ENCODE measurements around the gene KLHL4. TPM values are rescaled to one million over a fixed set of nuclear protein-coding genes. Genes with fewer than 3 reads are reported as not detected.

Gene KLHL4
- total and polyA plus RNA-seq, 2 of the 8 experiments (the other 6 are each of a cell fraction or from before 2014, with no cell fraction given) = 8.8 to 16.0 TPM

GRCh38 chrX:87616371-87616770, 98.8 kb downstream of the KLHL4 start:
- no peaks in the 10 kb centered on the region for H3K9me3 ChIP-seq (ENCODE audit: insufficient read depth in 2 of 2, low read depth in 1 of 2, low read length in 1 of 2)
- no peaks in the 10 kb centered on the region for H3K79me2 ChIP-seq (ENCODE audit: control insufficient read depth in 1 of 2, insufficient read depth in 2 of 2, low read length in 2 of 2)
- H3K27ac ChIP-seq (ENCODE audit: low read depth, low read length) = no peak overlapping the region
- H2BK15ac ChIP-seq (ENCODE audit: low read length) = no peak overlapping the region
- no peak overlapping the region for H3K14ac ChIP-seq (ENCODE audit: insufficient read length)
- DNase-seq (ENCODE audit: low read depth in 1 of 2, low spot score in 2 of 2) = no peak
- H2BK20ac ChIP-seq (ENCODE audit: low read length) = no peak overlapping the region
- H4K5ac ChIP-seq (ENCODE audit: insufficient read length, low read depth, low read length) = no peak overlapping the region
- H4K20me1 ChIP-seq (replicated peaks in 1 of 2; ENCODE audit: control insufficient read depth in 1 of 2, insufficient read depth in 2 of 2, low read length in 2 of 2) = no peaks in the 10 kb centered on the region
- no peak overlapping the region for H2AFZ ChIP-seq (ENCODE audit: low read length)
- no peak overlapping the region for H2BK12ac ChIP-seq (ENCODE audit: low read depth, low read length)
- H3K4me3 ChIP-seq (ENCODE audit: extremely low read depth in 1 of 4, insufficient read depth in 2 of 4, low read depth in 3 of 4, low read length in 4 of 4) = no peak overlapping the region
- no peak overlapping the region for H2BK120ac ChIP-seq (replicated peaks; ENCODE audit: low read depth, low read length)
- H3K36me3 ChIP-seq (ENCODE audit: control insufficient read depth in 2 of 4, insufficient read depth in 4 of 4, low read length in 3 of 4) = no peaks in the 10 kb centered on the region
- CTCF ChIA-PET (ENCODE audit: partially characterized antibody) = no interaction called here
- H2BK5ac ChIP-seq (ENCODE audit: low read depth, low read length) = no peak overlapping the region
- no peaks in the 10 kb centered on the region for H3K79me1 ChIP-seq (ENCODE audit: low read depth, low read length)
- FAIRE-seq = no peak
- no peak overlapping the region for H3K56ac ChIP-seq (replicated peaks; ENCODE audit: insufficient read length, low read depth, low read length)
- 71% methylated on average over 2 of the region's 2 CpGs; no CpG with 5 or more reads in 1 of the 2 experiments for WGBS, 2 experiments (ENCODE audit: extremely low coverage in 1 of 2, insufficient coverage in 1 of 2, insufficient read length in 1 of 2, insufficient replicate concordance in 2 of 2, low coverage in 1 of 2, low lambda C conversion rate in 2 of 2, missing lambda C conversion rate in 1 of 2)
- H3K18ac ChIP-seq (ENCODE audit: extremely low read depth, low read length) = no peak overlapping the region
- no peak overlapping the region for H3K23ac ChIP-seq (ENCODE audit: insufficient read length)
- H3K4me1 ChIP-seq (replicated peaks in 1 of 4; ENCODE audit: control insufficient read depth in 3 of 4, insufficient read depth in 4 of 4, low read length in 3 of 4) = no peaks in the 10 kb centered on the region
- no peaks in the 10 kb centered on the region for H3K27me3 ChIP-seq (replicated peaks in 1 of 4; ENCODE audit: control insufficient read depth in 3 of 4, extremely low read depth in 1 of 4, insufficient read depth in 3 of 4, low read length in 3 of 4)
- no peak overlapping the region for H3K4me2 ChIP-seq (ENCODE audit: insufficient read depth in 1 of 2, low read depth in 2 of 2, low read length in 2 of 2)
- H3K4ac ChIP-seq (replicated peaks; ENCODE audit: insufficient read length, low read depth, low read length) = no peak overlapping the region
- no peak overlapping the region for H4K91ac ChIP-seq (replicated peaks; ENCODE audit: insufficient read length, low read length)
- no peak overlapping the region for H2AK5ac ChIP-seq (ENCODE audit: low read depth, low read length)
- POLR2A ChIA-PET (ENCODE audit: partially characterized antibody) = no interaction called here
- no peak overlapping the region for H4K8ac ChIP-seq (ENCODE audit: extremely low read depth, insufficient read depth, low read length)
- H3K23me2 ChIP-seq (ENCODE audit: low read depth, low read length) = no peaks in the 10 kb centered on the region
- H3K9ac ChIP-seq (replicated peaks in 1 of 4; ENCODE audit: extremely low read depth in 1 of 4, low read depth in 3 of 4, low read length in 3 of 4) = no peak overlapping the region
- TF ChIP-seq MAX (IDR thresholded peaks at IDR 0.05) (no peak), CTCF (IDR thresholded peaks at IDR 0.05; ENCODE audit: control extremely low read depth in 1 of 3, insufficient read depth in 1 of 3, low read depth in 1 of 3, low read length in 3 of 3) (no peak), RBBP5 (IDR thresholded peaks at IDR 0.05; ENCODE audit: borderline replicate concordance, low read depth, low read length) (no peak), SIRT6 (IDR thresholded peaks at IDR 0.05; ENCODE audit: low read length) (no peak), SRF (IDR thresholded peaks at IDR 0.05; ENCODE audit: low read depth, low read length) (no peak), PHF8 (conservative IDR thresholded peaks at IDR 0.05; ENCODE audit: low read depth, low read length) (no peak), POLR2A (IDR thresholded peaks at IDR 0.05; ENCODE audit: control extremely low read depth in 1 of 2, low read depth in 2 of 2, low read length in 2 of 2) (no peak), EZH2 (IDR thresholded peaks at IDR 0.05; ENCODE audit: low read depth, low read length, severe bottlenecking) (no peak), CHD2 (IDR thresholded peaks at IDR 0.05; ENCODE audit: low read length) (no peak), CBX8 (IDR thresholded peaks at IDR 0.05; ENCODE audit: borderline replicate concordance, low read depth, low read length) (no peak), RXRA (IDR thresholded peaks at IDR 0.05; ENCODE audit: insufficient read depth, low read depth, low read length) (no peak), KDM1A (IDR thresholded peaks at IDR 0.05; ENCODE audit: borderline replicate concordance, low read length) (no peak), POLR2AphosphoS5 (IDR thresholded peaks at IDR 0.05; ENCODE audit: low read depth, low read length) (no peak)
